ENCODE data around the gene CREG2. TPM values are rescaled to one million over a fixed set of nuclear protein-coding genes. Genes with fewer than 3 reads are reported as not detected.

CREG2 gene
- total and polyA plus RNA-seq, 2 donors (not counting 1 experiment from before 2014, with no cell fraction given) = 0.10 TPM; not detected in 1

DNA sequence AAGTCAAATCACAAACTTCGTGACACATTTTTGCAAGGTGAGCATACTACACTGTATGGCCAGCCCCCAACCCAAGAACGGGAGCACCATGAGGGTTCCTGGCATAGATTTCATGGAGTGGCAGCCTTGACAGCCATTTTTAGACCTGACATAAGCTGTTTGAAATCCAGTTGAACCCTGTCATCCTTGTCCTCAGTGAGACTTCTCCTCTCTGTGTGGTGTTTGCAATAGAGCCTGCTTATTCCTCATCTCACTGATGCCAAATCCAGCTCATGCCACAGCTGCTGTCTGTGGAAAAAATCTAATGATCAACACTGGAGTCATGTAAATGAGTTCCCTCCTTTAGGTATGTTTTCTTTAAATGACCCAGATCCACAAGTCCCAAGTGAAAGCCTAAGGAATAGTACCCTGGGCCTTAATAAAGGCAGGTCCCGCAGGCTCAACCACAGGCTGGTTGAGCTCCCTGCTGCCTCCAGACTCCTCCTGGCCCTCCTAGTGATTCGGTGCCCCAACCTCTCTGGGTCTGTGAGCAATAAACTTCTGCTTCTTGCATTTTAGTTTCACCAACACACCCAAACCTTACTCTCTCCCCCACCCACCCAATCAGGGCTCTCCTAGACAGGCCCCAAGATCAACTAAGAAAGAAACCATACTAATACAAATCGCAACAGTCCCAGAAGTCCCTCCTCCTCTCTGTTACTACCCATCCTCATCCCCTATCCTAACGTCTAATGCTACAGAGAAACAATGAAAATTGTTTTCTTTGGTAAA is 8.4 kb upstream of the CREG2 start:
- no peaks in the 10 kb centered on the region for H3K9me3 Mint-ChIP-seq (ENCODE audit: insufficient read depth)
- H2AFZ ChIP-seq (ENCODE audit: insufficient read depth, low read depth, low read length, poor library complexity, severe bottlenecking) = no peak overlapping the region
- H3K4me2 ChIP-seq (replicated peaks; ENCODE audit: low read depth, low read length, poor library complexity, severe bottlenecking) = no peak overlapping the region
- ATAC-seq (ENCODE audit: low read depth) (no peak), DNase-seq (no peak)
- CTCF ChIA-PET = interaction anchor here (0.9 to 2.2 kb wide), 2 partner anchors 12 to 54 kb away, joined by 3 to 4 read pairs; no protein-coding TSS in a partner anchor
- H3K27ac Mint-ChIP-seq = no peak overlapping the region
- peaks cover 23 to 27% of the 10 kb centered on the region in 2 donors for H3K4me1 ChIP-seq (ENCODE audit: control insufficient read depth in 2 of 2, insufficient read depth in 2 of 2, low read length in 2 of 2)
- POLR2A ChIA-PET = no interaction called here
- H3K27me3 ChIP-seq (replicated peaks in 1 of 4; ENCODE audit: control extremely low read depth in 1 of 4, control insufficient read depth in 3 of 4, insufficient read depth in 4 of 4, low read length in 3 of 4) = no peaks in the 10 kb centered on the region
- intact Hi-C loops (cut with micrococcal nuclease) = no loop called here
- no peak overlapping the region for H3K27ac ChIP-seq (ENCODE audit: low read length in 2 of 2)
- H3K79me2 ChIP-seq (ENCODE audit: control insufficient read depth, insufficient read depth, low read length) = no peaks in the 10 kb centered on the region
- H3K36me3 ChIP-seq (replicated peaks in 1 of 2; ENCODE audit: control extremely low read depth in 1 of 2, control insufficient read depth in 1 of 2, extremely low read depth in 1 of 2, insufficient read depth in 2 of 2, low read length in 1 of 2) = no peaks in the 10 kb centered on the region
- H4K20me1 ChIP-seq (ENCODE audit: control insufficient read depth, insufficient read depth, low read length, poor library complexity, severe bottlenecking) = no peaks in the 10 kb centered on the region
- TF ChIP-seq EZH2 (IDR thresholded peaks at IDR 0.05; ENCODE audit: borderline replicate concordance, insufficient read depth, low read depth, low read length, poor library complexity, severe bottlenecking) = no peak
- TF ChIP-seq, protein P1, sequence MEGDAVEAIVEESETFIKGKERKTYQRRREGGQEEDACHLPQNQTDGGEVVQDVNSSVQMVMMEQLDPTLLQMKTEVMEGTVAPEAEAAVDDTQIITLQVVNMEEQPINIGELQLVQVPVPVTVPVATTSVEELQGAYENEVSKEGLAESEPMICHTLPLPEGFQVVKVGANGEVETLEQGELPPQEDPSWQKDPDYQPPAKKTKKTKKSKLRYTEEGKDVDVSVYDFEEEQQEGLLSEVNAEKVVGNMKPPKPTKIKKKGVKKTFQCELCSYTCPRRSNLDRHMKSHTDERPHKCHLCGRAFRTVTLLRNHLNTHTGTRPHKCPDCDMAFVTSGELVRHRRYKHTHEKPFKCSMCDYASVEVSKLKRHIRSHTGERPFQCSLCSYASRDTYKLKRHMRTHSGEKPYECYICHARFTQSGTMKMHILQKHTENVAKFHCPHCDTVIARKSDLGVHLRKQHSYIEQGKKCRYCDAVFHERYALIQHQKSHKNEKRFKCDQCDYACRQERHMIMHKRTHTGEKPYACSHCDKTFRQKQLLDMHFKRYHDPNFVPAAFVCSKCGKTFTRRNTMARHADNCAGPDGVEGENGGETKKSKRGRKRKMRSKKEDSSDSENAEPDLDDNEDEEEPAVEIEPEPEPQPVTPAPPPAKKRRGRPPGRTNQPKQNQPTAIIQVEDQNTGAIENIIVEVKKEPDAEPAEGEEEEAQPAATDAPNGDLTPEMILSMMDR (IDR thresholded peaks at IDR 0.05) = no peak
- no peak overlapping the region for H3K4me3 Mint-ChIP-seq
- H3K9me3 ChIP-seq (ENCODE audit: control extremely low read depth in 1 of 3, control insufficient read depth in 2 of 3, insufficient read depth in 1 of 3, low read length in 2 of 3) = peaks cover 0 to 7% (median 0%) of the 10 kb centered on the region in 3 donors
- H3K27me3 Mint-ChIP-seq = peaks cover 21% of the 10 kb centered on the region
- H3K9ac ChIP-seq (ENCODE audit: low read length) = no peak overlapping the region
- 90% methylated on average over 4 of the region's 6 CpGs for WGBS (ENCODE audit: insufficient coverage)
- H3K4me3 ChIP-seq (ENCODE audit: control extremely low read depth in 1 of 5, extremely low read depth in 1 of 5, insufficient read depth in 1 of 5, low read depth in 2 of 5, low read length in 4 of 5) = no peak overlapping the region
- H3K4me1 Mint-ChIP-seq = peaks cover 19% of the 10 kb centered on the region

DNA sequence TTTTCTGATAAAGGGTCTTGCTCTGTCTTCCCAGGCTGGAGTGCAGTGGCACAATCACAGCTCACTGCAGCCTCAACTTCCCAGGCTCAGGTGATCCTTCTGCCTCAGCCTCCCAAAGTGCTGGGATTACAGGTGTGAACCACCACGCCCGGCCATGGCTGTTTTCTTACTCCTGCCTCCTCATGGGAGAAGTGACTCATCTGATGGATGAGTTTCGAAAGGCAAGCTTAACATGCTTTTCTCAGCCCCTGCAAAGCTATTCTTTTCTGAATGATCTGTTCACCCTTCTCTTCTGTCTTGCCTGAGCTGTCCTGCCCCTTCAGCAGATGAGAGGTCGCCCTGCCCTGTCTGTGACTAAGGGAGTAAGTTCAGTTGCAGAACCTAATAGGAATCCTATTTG is 929 bp upstream of the CREG2 start:
- intact Hi-C loops (cut with micrococcal nuclease) = no loop called here
- Histone ChIP-seq H3K36me3 (replicated peaks in 1 of 2; ENCODE audit: control extremely low read depth in 1 of 2, control insufficient read depth in 1 of 2, extremely low read depth in 1 of 2, insufficient read depth in 2 of 2, low read length in 1 of 2) (no peaks in the 10 kb centered on the region), H3K4me1 (ENCODE audit: control insufficient read depth in 2 of 2, insufficient read depth in 2 of 2, low read length in 2 of 2) (peaks cover 13 to 16% of the 10 kb centered on the region in 2 donors), H3K9ac (ENCODE audit: low read length) (no peak overlapping the region), H3K4me3 (ENCODE audit: control extremely low read depth in 1 of 5, extremely low read depth in 1 of 5, insufficient read depth in 1 of 5, low read depth in 2 of 5, low read length in 4 of 5) (no peak overlapping the region), H3K79me2 (ENCODE audit: control insufficient read depth, insufficient read depth, low read length) (no peaks in the 10 kb centered on the region), H3K27me3 (replicated peaks in 1 of 4; ENCODE audit: control extremely low read depth in 1 of 4, control insufficient read depth in 3 of 4, insufficient read depth in 4 of 4, low read length in 3 of 4) (peaks cover 0 to 40% (median 27%) of the 10 kb centered on the region in 4 experiments), H4K20me1 (ENCODE audit: control insufficient read depth, insufficient read depth, low read length, poor library complexity, severe bottlenecking) (no peaks in the 10 kb centered on the region), H3K4me2 (replicated peaks; ENCODE audit: low read depth, low read length, poor library complexity, severe bottlenecking) (peak overlapping the region; percentile 89), H2AFZ (ENCODE audit: insufficient read depth, low read depth, low read length, poor library complexity, severe bottlenecking) (no peak overlapping the region), H3K9me3 (ENCODE audit: control extremely low read depth in 1 of 3, control insufficient read depth in 2 of 3, insufficient read depth in 1 of 3, low read length in 2 of 3) (peaks cover 0 to 8% (median 1%) of the 10 kb centered on the region in 3 donors), H3K27ac (ENCODE audit: low read length in 2 of 2) (no peak overlapping the region)
- H3K9me3 Mint-ChIP-seq (ENCODE audit: insufficient read depth) = no peaks in the 10 kb centered on the region
- ChIA-PET CTCF (interaction anchor here (1.0 to 1.8 kb wide), 8 partner anchors 8 to 364 kb away, joined by 3 to 8 read pairs (median 4); no protein-coding TSS in a partner anchor), POLR2A (interaction anchor here (0.6 kb wide), 1 partner anchor 135 kb away, joined by 3 read pairs; no protein-coding TSS in a partner anchor)
- peak overlapping the region; percentile 84 for H3K4me3 Mint-ChIP-seq
- no peak for TF ChIP-seq EZH2 (IDR thresholded peaks at IDR 0.05; ENCODE audit: borderline replicate concordance, insufficient read depth, low read depth, low read length, poor library complexity, severe bottlenecking)
- TF ChIP-seq, protein P1 (IDR thresholded peaks at IDR 0.05) = no peak
- H3K27ac Mint-ChIP-seq = no peak overlapping the region
- DNase-seq (no peak), ATAC-seq (ENCODE audit: low read depth) (no peak)
- peaks cover 59% of the 10 kb centered on the region for H3K27me3 Mint-ChIP-seq
- peaks cover 14% of the 10 kb centered on the region for H3K4me1 Mint-ChIP-seq
- no CpG with 5 or more reads among the region's 4 CpGs for WGBS (ENCODE audit: insufficient coverage)

Measured in B cell (primary cell).